NCI-H82 (cell line): Measurements from ENCODE around the gene RUNDC3A.
A peak's percentile ranks its signal among the peaks of the same experiment; 100 is the strongest.
"Not testable (repeated sequence)": the region's sequence is repeated elsewhere in the genome, so short reads cannot be mapped to it uniquely, and the experiment has no call there.

ENCODE experiments used
- DNase-seq: peaks from one replicate; lab custom pipeline; 2025; lab: John Stamatoyannopoulos, UW

The RUNDC3A gene

GRCh38 chr17:44343510-44344209, 35.3 kb downstream of the RUNDC3A start:
- no peak for DNase-seq

- peak; percentile 100 for DNase-seq
These were observed 36.6 kb downstream of the RUNDC3A start, which contains the start of gene GRN for GRCh38 chr17:44344939-44345453. Gene GRN, plus strand, starts transcription at chr17:44345302. Its CDS starts 3,863 bp downstream, at chr17:44349165.

GRCh38 chr17:44345454-44346026, 37.1 kb downstream of the RUNDC3A start:
- DNase-seq, result peak; percentile 86

DNA sequence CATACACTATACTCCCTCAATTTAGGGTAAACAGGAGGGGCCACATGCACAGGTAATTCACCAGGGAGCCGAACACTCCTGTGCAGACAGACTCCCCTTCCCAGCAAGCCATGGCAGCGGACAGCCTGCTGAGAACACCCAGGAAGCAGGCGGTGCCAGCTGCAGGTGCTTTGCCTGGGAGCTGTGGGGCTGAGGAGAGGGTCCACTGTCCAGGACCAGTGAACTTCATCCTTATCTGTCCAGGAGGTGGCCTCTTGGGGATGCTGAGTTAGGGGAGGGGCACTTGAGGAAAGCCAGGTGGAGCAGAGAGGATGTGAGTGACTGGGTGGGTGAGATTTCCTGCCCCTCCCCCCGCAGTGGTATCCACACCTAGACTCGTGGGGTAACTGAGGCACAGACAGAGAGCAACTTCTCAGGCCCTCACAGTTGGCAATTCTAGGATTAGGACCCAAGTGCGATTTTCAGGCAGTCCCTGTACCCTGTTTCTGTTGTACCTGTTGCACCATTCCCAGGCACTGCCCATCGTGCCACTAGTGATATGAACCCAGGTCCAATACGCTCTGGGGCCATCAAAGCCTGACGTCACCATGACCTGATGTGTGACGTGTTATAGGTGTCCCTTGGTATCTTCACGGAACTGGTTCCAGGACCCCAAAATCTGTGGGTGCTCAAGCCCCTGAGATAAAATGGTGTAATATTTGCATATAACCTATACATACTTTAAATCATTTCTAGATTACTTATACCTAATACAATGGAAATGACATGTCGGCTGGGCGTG, 37.9 kb downstream of the RUNDC3A start:
- no peak for DNase-seq

DNA sequence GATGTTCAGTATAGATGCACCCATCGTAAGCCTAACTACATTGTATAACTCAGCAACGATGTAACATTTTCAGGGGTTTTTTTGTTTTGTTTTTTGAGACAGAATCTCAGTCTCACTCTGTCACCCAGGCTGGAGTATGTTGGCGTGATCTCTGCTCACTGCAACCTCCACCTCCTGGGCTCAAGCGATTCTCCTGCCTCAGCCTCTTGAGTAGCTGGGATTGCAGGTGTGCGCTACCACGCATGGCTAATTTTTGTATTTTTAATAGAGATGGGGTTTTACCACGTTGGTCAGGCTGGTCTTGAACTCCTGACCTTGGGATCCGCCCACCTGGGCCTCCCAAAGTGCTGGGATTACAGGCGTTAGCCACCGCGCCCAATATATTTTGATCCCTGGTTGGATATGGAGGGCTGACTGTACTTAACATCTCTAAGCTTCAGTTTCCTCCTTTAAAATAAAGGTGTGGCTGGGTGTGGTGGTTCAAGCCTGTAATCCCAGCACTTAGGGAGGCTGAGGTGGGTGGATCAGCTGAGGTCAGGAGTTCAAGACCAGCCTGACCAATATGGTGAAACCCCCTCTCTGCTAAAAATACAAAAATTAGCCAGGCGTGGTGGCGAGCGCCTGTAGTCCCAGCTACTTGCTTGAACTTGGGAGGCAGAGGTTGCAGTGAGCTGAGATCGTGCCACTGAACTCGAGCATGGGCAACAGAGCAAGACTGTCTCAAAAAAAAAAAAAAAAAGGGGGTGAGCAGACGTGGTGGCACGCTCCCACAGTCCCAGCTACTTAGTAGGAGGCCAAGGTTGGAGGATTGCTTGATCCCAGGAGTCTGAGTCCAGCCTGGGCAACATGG, 39.0 kb downstream of the RUNDC3A start:
- DNase-seq, result not testable (repeated sequence)

DNA sequence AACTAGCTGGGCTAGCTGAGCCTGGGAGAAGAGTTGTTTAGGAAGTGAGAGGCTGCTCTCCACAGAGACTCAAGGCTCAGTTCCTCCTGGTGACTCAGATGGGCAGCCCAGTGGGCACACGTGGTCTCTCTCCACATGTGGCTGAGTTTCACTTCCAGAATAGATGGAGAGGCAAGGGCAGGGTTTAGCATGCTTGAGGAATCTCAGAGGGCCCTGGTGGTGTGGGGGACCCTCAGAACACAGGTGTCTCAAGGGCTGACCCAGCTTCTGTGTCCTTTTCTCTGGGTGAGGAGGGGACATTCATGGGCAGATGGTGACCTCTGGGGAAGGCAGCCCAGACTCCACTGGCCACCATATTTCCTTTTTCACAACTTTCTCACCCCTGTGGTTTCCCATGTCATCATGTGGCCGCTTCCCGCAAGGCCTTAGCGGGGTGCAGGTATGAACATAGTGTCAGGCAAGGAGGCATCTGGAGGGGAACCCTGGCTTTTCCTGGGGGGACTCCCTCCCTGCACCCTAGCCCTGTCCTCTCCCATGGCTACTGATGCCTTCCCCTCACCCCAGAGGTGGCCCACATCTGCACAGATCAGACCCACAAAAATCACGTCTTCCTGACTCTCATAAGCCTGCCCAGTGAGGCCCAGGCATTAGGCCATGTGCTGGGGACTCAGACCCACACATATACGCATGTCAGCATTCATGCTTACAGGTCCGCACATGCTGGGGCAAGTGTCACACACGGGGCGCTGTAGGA, 40.0 kb downstream of the RUNDC3A start:
- no peak for DNase-seq

GRCh38 chr17:44348988-44349364, 40.6 kb downstream of the RUNDC3A start:
- DNase-seq, result no peak

DNA sequence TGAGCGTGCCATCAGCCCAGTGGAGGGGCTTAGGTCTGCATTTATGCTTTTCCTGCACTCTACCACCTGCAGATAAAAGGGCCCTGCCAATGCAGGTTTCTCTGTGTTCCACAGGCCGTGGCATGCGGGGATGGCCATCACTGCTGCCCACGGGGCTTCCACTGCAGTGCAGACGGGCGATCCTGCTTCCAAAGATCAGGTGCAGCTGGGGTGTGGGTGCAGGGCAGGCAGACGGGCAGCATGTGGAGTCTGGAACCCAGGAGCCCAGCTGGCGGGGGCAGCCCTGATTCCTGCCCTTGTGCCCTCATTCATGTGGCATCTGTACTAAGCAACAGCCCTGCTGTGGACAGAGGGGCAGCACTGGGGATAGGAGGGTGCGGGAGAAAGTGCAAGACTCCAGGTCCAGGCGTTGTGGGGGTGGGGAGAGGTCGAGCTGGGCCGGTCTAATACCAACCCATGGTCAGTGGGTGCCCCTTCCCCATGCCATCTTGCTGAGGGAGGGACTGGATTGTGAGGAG, 41.2 kb downstream of the RUNDC3A start:
- no peak for DNase-seq

- peak; percentile 83 for DNase-seq
These were observed 42.4 kb downstream of the RUNDC3A start for GRCh38 chr17:44350733-44351226.

GRCh38 chr17:44351464-44351863, 43.1 kb downstream of the RUNDC3A start:
- DNase-seq, result no peak

GRCh38 chr17:44351961-44352827, 43.8 kb downstream of the RUNDC3A start:
- no peak for DNase-seq

DNA sequence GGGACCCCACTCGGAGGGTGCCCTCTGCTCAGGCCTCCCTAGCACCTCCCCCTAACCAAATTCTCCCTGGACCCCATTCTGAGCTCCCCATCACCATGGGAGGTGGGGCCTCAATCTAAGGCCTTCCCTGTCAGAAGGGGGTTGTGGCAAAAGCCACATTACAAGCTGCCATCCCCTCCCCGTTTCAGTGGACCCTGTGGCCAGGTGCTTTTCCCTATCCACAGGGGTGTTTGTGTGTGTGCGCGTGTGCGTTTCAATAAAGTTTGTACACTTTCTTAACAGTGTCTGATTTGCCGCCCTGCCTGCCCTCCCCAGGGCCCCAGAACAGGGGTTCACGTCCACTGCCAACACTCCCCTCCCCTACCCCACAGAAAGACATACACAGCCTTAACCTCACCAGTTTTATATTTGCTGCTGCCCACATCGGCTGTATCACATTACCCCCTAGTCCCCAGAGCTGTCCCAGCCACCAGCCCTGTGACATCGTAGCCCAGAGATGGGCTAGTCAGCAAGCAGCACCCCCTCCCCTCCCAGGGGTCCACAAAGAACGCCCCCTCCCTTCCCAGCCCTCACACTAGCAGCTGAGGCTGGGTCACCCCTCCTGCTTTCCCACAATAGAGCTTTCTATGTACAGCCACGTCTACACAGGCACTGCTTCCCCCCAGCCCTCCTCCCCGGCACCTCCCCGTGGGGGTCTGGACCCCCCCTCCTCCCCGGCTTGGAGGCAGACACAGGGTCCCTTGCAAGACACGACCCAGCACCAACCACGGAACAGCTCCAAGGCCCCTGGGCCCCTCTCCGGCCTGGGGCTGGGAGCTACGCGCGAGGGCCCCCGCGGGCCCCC, 44.6 kb downstream of the RUNDC3A start:
- DNase-seq, result no peak

DNA sequence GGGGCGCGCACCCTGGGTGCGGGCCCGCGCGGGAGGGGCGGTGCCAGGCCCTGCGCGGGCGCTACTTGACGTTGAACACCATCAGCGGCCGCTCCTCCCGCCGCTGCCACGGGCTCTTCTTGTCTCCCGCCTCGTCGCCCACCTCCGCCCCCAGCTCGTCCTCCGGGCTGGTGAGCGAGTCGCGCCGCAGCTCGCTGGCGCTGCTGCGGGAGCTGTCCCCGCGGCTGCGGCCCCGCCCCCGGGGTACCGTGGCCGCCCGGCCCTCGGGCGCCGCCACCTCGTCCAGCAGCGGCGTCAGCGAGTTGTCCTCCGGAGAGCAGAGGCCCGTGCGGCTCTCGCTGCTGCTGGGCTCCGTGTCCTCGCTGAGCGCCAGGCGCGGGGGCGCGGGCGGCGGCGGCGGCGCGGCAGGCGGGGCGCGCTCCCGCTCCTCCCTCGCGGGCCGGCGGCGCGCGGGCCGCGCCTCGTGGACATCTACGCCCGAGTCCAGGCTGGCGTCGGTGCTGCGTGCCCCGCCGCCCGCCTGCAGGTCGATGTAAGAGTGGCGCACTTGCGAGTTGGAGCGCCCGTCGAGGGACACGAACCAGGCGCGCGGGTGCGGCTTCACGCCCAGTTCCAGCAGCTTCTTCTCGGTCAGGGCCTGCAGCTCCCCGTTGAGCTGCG, 45.4 kb downstream of the RUNDC3A start:
- DNase-seq, result no peak

GRCh38 chr17:44354582-44355561, 46.5 kb downstream of the RUNDC3A start:
- DNase-seq, result peak; percentile 85

DNA sequence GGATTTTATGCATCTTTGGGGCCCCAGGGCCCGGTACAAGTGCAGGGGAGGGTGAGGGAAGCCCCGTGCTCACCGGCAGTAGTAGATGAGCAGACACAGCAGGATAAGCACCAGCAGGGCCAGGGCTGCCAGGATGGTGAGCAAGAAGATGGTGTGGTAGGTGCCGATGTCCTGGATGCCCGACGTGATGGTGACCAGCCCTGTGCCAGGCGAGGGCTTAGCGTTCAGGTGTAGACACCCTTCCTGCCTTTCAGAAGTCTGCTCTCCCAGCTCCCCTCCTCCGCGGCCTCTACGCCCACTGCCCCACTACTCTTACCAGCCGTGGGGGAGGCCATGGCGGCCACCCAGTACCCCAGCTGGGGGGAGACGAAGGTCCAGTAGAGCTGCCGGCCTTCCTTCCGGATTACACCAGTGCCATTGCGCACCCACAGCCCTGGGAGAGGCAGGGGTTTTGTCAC, 47.3 kb downstream of the RUNDC3A start:
- no peak for DNase-seq

GRCh38 chr17:44356241-44356640, 47.8 kb downstream of the RUNDC3A start:
- DNase-seq, result no peak

- no peak for DNase-seq
These were observed 49.7 kb downstream of the RUNDC3A start for GRCh38 chr17:44358066-44358465.
